ENCODE results near the gene IL17REL.
A peak's percentile ranks its signal among the peaks of the same experiment; 100 is the strongest.

GRCh38 chr22:50001388-50002231 is 11.0 kb downstream of the IL17REL start:
- TF ChIP-seq ATF2 (IDR thresholded peaks at IDR 0.05; ENCODE audit: low read length): no peak
- no peak for TF ChIP-seq SUZ12 (IDR thresholded peaks at IDR 0.05; ENCODE audit: unreplicated experiment)
- no peak for TF ChIP-seq IKZF2 (IDR thresholded peaks at IDR 0.05)
- TF ChIP-seq POLR2AphosphoS5 (IDR thresholded peaks at IDR 0.05; ENCODE audit: low read length): no peak
- no peak for TF ChIP-seq YBX1 (IDR thresholded peaks at IDR 0.05)
- TF ChIP-seq POLR2A (IDR thresholded peaks at IDR 0.05; ENCODE audit: low read depth, low read length): no peak
- TF ChIP-seq CTCF (IDR thresholded peaks at IDR 0.05 in 2 of 3, conservative IDR thresholded peaks at IDR 0.05 in 1 of 3; ENCODE audit: control insufficient read depth in 2 of 3, extremely low read depth in 1 of 3, insufficient read depth in 1 of 3, low read depth in 3 of 3, low read length in 3 of 3): 0 out of 6 replicates have a peak, but pooled peaks of 1 of the 3 experiments have one; percentile 7
- TF ChIP-seq SIN3A (IDR thresholded peaks at IDR 0.05; ENCODE audit: low read depth, low read length): no peak
- TF ChIP-seq TAF1 (IDR thresholded peaks at IDR 0.05; ENCODE audit: borderline replicate concordance, low read depth, low read length): no peak
